ENCODE measurements around the gene NOP16.

The NOP16 gene

DNA sequence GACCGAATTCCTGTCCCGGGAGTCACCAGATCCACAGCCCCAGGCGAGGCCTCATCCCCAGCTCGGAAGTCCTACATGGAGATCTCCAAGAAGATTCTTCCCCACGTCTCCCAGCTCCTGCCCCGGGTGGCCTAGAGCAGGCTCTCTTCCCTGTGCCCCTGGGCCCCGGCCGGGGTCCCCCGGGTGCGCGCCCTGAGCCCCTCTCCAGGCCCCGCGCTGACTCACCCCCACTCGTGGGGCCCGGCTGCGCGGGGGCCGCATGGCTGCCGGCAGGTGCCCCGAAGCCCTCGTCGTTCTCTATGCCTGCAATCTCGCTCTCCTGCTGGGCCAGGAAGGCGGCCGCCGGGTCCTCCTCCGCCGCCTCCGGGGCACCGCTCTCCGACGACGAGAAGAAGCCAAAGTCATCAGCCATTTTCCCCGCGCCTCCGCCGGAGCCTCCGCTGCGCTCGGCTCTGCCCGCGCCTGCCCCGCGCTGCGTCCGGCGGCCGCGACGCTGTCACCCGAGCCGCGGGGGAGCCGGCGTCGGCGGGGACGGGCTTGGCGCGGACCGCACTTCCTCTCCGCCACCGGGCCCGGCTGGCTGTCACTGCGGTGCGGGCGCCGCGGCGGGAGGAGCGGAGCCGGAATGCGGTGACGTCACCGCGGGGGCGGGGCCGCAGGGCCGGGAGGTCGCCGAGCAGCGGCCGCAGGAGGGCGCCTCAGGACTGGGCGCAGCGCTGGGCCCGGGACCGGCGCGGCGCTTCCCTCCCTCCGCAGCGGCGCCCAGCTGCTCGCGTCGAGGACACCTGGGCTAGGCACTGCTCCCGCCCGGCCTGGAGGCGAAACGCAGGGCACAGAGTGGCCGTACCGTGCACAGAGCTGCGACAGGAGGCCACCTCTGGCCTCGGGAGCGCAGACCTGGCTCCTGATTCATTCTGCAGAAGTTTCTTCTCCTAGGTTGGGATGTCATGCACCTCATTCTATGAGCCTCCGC is 27.8 kb upstream of the NOP16 start, which contains the start of gene CLTB:
CLTB (minus strand) TSS at position 588 of the 973 bp plus-strand sequence; CDS start at position 412, 176 bp downstream.
- TF ChIP-seq, protein P1, sequence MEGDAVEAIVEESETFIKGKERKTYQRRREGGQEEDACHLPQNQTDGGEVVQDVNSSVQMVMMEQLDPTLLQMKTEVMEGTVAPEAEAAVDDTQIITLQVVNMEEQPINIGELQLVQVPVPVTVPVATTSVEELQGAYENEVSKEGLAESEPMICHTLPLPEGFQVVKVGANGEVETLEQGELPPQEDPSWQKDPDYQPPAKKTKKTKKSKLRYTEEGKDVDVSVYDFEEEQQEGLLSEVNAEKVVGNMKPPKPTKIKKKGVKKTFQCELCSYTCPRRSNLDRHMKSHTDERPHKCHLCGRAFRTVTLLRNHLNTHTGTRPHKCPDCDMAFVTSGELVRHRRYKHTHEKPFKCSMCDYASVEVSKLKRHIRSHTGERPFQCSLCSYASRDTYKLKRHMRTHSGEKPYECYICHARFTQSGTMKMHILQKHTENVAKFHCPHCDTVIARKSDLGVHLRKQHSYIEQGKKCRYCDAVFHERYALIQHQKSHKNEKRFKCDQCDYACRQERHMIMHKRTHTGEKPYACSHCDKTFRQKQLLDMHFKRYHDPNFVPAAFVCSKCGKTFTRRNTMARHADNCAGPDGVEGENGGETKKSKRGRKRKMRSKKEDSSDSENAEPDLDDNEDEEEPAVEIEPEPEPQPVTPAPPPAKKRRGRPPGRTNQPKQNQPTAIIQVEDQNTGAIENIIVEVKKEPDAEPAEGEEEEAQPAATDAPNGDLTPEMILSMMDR (IDR thresholded peaks at IDR 0.05; ENCODE audit: low read depth, low read length, missing control alignments) = peak; percentile 25
- DNase-seq (ENCODE audit: extremely low read depth, low read depth) = no peak
- peak within 1 kb of the TSS; percentile 80 for H3K4me3 ChIP-seq (replicated peaks; ENCODE audit: low read depth, low read length)

DNA sequence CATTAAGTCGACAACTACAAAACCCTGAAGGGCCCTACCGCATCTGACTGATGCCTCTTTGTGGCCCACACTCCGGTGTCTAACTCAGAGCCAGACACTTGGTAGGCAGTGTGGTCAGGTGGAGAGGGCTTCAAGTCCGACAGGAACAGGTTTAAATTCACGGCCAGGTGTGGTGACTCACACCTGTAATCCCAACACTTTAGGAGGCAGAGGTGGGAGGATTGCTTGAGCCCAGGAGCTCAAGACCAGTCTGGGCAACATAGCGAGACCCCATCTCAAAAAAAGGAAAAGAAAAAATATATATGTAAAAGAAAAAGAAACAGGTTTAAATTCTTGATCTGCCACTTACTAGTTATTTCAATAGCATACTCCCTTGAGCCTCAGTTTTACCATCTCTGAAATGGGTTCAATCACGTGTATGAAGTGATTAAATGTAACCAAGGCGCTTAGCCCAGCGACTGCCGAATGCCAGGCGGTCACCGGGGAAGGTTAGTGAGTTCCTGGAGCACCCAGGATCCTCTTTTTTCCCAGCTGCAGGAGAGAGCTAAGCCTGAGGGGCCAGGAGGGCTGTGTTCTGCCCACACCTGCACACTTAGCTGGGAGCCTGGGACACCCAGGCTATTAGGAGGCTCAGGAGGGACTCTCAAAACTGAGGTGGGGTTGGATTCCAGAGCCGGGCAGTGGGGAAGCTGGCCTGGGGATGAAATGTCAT is 27.0 kb upstream of the NOP16 start:
- DNase-seq (ENCODE audit: extremely low read depth, low read depth) = no peak
- TF ChIP-seq, protein P1 (IDR thresholded peaks at IDR 0.05; ENCODE audit: low read depth, low read length, missing control alignments) = no peak
- peak overlapping the region; percentile 80 for H3K4me3 ChIP-seq (replicated peaks; ENCODE audit: low read depth, low read length)

DNA sequence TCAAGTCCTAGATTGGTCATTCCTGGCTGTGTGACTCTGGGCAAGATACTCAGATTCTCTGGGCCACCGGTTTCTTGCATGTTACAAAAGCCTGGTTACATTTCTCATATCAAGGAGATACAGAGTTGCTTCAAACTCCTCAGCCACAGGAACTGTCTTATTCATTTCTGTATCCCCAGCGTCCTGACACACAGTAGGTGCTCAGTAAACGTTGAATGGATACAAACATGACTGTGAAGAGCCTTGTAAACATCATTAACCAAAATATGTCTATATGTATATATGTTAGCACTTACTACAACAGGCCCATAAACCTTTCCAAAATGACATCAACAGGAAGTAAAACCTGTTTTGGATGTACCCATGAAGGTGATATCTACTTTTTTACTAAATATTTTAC is 26.3 kb upstream of the NOP16 start:
- no peak for DNase-seq (ENCODE audit: extremely low read depth, low read depth)
- TF ChIP-seq, protein P1 (IDR thresholded peaks at IDR 0.05; ENCODE audit: low read depth, low read length, missing control alignments) = no peak

DNA sequence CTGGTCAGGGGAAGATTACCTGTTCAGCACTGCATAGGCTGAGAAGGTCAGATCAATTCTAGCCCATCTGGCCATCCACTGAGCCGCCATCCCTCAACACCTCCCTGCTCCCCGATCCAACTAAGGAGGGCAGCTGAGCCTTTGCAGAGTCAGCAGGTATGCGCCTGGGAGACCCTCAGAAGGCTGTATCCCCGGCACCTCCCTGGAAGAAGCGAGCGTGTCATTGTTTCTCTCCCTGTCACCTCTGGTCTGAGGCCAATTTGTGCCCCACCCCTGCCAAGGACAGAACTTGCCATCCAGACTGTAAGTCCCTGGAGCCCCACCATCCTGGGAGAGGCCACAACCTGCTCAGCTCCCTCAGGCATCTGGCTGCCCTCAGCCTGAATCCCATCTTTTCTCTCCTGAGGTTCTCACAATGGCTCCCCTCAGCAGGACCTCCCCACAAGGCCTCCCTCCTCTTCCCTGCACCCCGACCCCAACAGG is 25.4 kb upstream of the NOP16 start:
- no peak overlapping the region for H3K4me3 ChIP-seq (replicated peaks; ENCODE audit: low read depth, low read length)
- DNase-seq (ENCODE audit: extremely low read depth, low read depth) = no peak
- TF ChIP-seq, protein P1 (IDR thresholded peaks at IDR 0.05; ENCODE audit: low read depth, low read length, missing control alignments) = no peak

More for the DNA sequence above, 26.3 kb upstream of the NOP16 start:
- peak overlapping the region; percentile 80 for H3K4me3 ChIP-seq (replicated peaks; ENCODE audit: low read depth, low read length)

DNA sequence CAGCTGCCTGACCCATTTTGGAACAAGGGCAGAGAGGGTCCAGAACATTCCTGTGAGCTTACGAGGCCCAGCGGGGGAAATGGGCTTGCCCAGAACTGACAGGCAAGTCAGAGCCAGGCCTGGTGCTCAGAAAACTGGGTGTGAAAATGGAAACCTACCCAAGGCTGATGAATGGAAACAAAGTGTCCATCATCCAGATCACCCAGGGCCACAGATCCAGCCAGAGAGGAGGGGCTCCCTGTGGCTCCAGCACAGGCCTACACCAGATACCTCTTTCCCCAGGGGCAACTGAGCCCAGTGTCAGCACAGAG is 24.8 kb upstream of the NOP16 start:
- H3K4me3 ChIP-seq (replicated peaks; ENCODE audit: low read depth, low read length) = no peak overlapping the region
- no peak for DNase-seq (ENCODE audit: extremely low read depth, low read depth)
- TF ChIP-seq, protein P1 (IDR thresholded peaks at IDR 0.05; ENCODE audit: low read depth, low read length, missing control alignments) = no peak

DNA sequence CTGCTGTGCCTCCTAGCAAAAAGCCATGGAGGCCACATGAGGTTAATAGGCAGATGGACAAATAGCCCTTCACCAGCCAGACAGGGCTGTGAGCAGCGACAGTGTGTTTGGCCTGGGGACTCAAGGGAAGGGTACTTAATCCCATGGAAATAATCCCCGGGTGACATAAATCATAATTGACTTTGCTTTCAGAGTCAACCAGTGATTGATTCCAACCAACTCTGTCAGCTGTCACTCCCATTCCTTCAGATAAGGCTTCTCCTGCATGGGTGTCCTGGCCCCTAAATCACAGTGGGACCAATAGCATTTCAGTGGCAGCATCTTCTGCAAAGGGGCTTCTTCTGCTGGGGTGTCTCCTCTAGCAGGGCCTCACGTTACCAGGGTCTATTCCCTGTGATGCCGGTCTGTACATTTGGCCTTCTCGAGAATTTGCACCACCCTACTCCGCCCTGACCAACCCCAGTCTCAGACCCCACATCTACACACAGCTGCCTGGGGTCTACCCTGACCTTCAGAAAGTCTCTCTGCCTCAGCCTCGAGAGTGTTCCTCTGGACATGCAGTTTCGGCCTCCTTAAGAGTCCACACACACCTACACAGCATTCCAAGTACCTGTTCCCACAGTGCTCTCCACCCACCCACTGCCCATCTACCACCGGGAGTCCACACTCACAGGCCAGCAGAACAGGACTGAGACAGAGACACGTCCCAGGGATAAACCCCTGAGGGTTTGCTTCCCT is 24.3 kb upstream of the NOP16 start:
- TF ChIP-seq, protein P1 (IDR thresholded peaks at IDR 0.05; ENCODE audit: low read depth, low read length, missing control alignments) = no peak
- no peak for DNase-seq (ENCODE audit: extremely low read depth, low read depth)
- H3K4me3 ChIP-seq (replicated peaks; ENCODE audit: low read depth, low read length) = no peak overlapping the region

Measured in HFF-Myc (cell line).